Fibroblast of lung (primary cell): ENCODE data around the gene MPZ.

ENCODE experiments used
- CTCF ChIP-seq, 2 donors: IDR thresholded peaks in 1 of 2; conservative IDR thresholded peaks in 1 of 2; 1 replicate in 1 of 2; 2 replicates in 1 of 2; pipeline ENCODE4 v1.5.1; 2011 to 2012; ENCODE audit warnings: low read length in 2 of 2, control low read depth in 1 of 2, inconsistent platforms in 1 of 2, low read depth in 1 of 2, mild to moderate bottlenecking in 1 of 2
- EZH2 ChIP-seq: IDR thresholded peaks from 2 replicates; pipeline ENCODE4 v1.5.1; 2012; ENCODE audit warnings: low read length, control low read depth, mild to moderate bottlenecking; ENCODE audit errors: missing control alignments

- TF ChIP-seq CTCF (conservative IDR thresholded peaks at IDR 0.05 in 1 of 2, IDR thresholded peaks at IDR 0.05 in 1 of 2; ENCODE audit: low read depth in 1 of 2, low read length in 2 of 2): no peak
- no peak for TF ChIP-seq EZH2
Measured at GRCh38 chr1:161259345-161259702, 50.4 kb downstream of the MPZ start.
